Fibroblast of skin of abdomen (primary cell): ENCODE data around the gene REST.
"Not testable (repeated sequence)": the region's sequence is repeated elsewhere in the genome, so short reads cannot be mapped to it uniquely, and the experiment has no call there.

Source experiments
- DNase-seq: peaks from one replicate; pipeline ENCODE4 v3.0.0-alpha.2; 2013

The REST gene

DNA sequence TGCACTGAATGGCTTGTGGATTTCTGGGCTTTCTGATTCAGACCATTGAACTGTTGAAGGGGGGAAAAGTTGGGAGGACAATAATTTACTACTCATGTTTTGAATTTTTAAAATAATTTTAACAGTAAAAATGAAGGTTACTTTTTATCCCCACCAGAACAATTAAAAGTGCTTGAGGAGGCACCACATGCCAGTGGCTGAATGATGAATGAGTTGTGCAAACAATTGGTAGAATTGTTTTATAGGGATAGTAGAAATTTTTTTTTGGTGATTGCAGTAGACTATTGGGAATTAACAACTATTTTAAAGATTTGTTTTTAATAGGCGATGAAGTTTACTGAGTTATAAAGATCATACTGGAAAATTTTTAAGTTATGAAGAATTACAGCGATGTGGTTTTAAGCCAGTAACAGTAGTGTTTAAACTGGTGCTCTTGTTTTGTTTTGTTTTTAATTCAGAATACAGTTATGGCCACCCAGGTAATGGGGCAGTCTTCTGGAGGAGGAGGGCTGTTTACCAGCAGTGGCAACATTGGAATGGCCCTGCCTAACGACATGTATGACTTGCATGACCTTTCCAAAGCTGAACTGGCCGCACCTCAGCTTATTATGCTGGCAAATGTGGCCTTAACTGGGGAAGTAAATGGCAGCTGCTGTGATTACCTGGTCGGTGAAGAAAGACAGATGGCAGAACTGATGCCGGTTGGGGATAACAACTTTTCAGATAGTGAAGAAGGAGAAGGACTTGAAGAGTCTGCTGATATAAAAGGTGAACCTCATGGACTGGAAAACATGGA, 2.7 kb downstream of the REST start:
- DNase-seq, result peak; percentile 4

DNA sequence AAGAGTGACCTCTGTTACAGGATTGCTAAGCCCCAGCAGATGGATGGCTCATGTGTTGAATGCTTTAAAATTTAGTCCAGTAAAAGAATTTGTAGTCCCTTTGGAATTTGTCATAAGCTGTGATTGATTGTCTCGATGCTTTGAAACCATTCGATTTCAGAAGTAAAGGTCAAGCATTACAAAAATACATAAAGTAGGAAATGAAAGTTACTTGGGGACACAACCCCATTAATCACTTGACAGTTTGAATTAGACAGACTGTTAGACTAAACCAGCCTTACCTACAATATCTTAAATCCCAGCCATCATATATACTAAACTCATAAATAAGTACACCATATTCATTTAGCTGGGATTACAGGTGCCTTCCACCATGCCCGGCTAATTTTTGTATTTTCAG, 6.6 kb downstream of the REST start:
- no peak for DNase-seq

DNA sequence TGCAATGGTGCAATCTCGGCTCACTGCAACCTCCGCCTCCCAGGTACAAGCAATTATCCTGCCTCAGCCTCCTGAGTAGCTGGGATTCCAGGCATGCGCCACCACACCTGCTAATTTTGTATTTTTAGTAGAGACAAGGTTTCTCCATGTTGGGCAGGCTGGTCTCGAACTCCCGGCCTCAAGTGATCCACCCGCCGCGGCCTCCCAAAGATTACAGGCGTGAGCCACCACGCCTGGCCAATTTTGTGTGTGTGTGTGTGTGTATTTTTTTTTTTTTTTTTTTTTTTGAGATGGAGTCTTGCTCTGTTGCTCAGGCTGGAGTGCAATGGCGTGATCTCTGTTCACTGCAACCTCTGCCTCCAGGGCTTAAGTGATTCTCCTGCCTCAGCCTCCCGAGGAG, 7.3 kb downstream of the REST start:
- DNase-seq, result not testable (repeated sequence)

DNA sequence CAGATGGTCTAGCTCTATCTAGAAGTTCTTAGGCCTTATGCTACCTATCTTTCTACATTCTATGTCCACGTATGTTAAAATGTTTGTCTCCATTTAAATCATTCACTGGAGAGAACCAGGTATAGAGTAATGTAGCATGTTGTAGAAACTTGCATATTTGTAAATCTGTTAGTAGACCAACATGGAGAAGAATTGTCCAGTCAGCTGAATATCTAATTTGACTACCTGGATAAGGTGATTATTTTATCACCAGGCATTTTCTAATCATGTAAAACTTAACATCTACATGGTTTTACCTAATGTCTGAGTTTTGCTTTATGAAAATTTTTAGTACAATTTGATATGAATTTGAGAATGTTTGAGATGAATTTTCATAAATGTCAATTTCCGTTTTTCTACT, 19.5 kb downstream of the REST start:
- DNase-seq, result no peak

DNA sequence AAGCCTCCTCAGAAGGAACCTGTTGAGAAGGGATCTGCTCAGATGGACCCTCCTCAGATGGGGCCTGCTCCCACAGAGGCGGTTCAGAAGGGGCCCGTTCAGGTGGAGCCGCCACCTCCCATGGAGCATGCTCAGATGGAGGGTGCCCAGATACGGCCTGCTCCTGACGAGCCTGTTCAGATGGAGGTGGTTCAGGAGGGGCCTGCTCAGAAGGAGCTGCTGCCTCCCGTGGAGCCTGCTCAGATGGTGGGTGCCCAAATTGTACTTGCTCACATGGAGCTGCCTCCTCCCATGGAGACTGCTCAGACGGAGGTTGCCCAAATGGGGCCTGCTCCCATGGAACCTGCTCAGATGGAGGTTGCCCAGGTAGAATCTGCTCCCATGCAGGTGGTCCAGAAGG, 22.9 kb downstream of the REST start:
- no peak for DNase-seq

DNA sequence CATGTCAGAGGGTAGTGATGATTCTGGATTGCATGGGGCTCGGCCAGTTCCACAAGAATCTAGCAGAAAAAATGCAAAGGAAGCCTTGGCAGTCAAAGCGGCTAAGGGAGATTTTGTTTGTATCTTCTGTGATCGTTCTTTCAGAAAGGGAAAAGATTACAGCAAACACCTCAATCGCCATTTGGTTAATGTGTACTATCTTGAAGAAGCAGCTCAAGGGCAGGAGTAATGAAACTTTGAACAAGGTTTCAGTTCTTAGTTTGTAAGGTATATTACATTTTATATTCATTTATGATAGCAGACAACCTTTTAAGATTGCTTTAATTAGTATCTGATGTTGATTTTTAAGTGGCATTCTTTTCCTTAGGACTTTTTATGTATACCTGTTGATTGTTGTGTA, 24.2 kb downstream of the REST start:
- DNase-seq, result no peak

DNA sequence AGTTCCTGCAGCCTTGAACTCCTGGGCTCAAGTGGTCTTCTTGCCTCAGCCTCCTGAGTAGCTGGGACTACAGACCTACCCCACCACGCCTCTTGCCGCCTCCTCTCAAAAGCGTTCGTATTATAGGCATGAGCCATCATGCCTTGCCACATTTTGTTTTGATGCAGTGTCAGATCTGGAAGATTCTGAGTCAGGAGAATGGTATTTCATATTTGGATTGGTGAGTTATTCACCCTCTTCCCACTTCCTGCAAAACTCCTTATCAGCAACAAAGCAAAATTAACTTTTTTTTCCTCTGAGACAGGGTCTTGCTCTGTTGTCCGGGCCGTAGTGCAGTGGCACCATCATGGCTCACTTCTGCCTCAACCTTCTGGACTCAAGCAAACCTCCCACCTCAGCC, 29.6 kb downstream of the REST start:
- DNase-seq, result peak; percentile 84

DNA sequence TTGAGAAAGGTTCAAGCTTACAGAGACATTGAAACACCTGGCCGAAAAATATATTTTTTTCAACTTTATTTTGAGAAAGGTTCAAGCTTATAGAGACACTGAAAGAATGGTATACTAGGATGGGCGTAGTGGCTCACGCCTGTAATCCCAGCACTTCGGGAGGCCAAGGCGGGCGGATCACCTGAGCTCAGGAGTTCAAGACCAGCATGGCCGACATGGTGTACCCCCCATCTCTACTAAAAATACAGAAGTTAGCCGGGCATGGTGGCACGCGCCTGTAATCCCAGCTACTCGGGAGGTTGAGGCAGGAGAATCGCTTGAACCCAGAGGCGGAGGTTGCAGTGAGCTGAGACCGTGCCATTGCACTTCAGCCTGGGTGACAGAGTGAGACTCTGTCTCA, 32.1 kb downstream of the REST start:
- not testable (repeated sequence) for DNase-seq

DNA sequence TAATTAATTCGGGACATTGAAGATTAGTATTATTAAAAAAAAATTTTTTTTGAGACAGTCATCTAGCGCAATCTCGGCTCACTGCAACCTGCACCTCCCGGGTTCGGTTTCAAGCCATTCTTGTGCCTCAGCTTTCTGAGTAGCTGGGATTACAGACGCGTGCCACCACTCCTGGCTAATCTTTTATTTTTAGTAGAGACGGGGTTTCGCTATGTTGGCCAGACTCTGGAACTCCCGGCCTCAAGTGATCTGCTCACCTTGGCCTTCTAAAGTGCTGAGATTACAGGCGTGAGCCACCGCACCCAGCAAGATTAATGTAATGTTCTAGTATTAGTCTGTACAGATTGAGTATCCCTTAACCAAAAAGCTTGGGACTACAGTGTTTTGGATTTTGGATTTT, 32.7 kb downstream of the REST start:
- no peak for DNase-seq

DNA sequence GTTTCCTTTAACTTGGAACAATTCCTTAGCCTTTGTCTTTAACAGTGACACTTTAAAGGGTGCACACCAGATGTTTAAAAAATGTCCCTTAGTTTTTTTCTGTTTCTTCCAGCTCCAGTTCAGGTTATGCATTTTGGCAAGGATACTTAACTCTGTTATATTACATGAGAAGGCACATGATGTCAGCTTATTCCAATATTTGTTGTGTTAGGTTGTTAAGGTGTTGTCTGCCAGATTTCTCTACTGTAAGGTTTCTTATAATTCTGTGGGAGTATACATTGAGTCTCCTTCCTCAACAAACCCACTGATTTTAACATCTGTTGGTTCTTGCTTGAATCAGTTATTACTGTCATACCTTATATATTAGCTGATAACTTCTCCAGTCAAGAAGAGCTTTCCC, 33.3 kb downstream of the REST start:
- no peak for DNase-seq

DNA sequence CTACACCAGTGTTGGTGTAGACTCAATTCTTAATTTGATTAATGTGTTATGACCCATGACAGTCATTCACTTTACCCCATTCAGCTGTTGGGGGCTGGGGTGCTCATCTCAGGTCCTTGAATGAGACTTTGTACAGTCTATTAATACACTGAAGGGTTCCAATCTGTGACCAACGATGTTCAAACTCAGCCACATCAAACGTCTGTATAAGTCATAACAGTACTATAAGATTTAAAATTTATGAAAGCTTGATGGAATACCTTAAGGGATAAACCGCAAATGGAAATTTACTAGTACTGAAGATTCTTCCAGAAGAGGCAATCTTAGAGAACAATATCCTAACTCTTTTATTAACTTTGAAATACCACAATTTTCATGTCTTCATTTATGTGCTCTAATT, 33.7 kb downstream of the REST start:
- no peak for DNase-seq

DNA sequence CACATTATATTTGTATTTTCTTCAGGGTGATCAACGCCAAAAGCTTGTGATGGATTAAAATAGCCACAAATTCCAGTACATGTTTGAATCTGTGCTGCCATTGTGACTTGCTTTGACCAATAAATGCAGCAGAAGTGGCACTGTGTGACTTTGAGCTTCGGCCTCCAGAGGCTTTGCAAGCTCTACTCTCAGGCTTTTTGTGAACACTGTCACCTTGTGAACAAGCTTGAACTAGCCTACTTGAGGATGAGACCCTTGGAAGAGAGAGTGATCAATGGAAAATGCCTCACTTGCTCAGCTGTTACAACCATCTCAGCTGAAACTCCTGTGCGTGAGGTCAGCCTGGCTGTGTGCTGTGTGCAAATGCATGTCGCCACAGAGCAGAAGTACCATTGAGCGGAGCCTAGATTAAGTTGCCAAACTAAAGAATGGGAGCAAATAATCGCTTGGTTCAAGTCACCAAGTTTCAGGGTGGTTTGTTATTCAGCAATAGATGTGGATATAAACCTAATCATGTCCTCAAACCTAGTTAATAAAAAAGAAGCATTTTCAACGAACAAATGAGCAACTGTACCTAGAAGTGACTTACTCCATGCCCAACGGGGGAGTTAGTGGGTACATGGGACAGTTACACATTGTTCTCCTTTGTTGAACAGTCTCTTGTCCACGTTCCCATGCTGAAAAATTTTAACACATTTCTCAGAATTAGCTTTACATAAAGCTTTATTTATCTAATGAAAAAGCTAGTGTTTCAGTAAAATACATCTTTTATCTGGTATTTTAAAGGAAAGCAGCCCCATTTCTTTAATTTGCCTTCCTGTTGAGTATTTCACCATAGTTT, 46.2 kb downstream of the REST start:
- DNase-seq, result no peak

DNA sequence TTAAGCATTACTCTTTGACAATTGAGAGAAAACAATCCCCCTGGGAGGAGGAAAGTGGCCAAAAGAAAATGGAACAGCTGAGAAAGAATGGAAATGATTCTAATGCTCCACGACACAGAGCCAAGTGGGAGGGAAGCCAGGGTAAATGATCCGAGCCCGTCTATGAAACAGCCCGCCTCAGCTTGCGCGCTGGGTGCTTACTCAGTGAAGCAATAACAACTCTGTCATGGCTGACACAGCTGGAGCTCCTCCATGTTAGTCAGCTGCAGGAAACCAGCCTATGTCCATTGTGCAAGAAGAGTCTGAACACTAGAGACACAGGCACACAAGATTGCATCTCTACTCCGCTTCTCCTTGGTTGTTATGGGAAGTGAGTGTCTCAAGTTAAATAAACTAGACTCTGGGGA, 50.4 kb downstream of the REST start:
- DNase-seq, result peak; percentile 90

DNA sequence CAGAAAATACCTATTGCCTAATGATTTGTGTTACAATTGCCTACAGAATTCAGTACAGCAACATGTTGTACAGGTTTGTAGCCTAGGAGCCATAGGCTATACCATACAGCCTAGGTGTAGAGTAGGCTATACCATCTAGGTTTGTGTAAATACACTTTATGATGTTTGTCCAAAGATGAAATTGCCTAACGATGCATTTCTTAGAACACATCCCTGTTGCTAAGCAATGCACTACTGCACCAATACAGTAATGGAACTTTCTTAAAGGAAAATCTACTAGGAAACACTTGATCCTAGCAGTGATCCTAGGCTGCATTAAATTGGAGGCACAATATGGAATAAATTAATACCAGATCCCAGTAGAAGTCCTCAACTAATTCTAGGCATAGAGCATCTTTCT, 51.4 kb downstream of the REST start:
- DNase-seq, result no peak

DNA sequence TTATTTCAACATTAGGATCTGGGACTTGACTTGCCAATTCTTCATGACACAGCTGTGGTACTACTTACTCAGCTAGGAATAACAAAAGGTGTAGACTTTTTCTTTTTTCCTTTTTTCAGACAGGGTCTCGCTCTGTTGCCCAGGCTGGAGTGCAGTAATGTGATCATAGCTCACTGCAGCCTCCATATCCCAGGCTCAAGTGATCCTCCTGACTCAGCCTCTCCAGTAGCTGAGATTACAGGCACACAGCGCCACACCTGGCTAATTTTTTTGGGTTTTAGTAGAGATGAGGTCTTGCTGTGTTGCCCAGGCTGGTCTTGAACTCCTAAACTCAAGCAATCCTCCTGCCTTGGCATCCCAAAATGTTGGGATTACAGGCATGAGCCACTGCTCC, 53.4 kb downstream of the REST start:
- no peak for DNase-seq

DNA sequence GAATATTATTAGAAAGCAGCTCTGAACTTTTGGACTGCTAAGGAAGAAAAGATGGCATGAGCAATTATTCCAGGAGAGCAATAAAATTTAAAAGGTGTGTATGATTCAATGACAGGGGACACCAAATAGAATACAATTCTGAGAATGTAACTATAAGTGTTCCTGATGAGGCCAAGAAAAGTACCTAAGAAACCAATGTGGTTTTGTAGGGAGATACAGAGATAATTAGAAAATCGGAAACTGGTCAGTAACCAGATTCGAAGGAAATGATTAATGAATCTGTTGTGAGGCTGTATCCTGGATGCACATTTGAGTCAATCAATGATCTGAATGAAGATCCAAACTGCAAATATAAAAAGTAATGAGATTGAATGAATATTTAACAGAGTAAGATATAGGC, 63.7 kb downstream of the REST start:
- DNase-seq, result no peak

DNA sequence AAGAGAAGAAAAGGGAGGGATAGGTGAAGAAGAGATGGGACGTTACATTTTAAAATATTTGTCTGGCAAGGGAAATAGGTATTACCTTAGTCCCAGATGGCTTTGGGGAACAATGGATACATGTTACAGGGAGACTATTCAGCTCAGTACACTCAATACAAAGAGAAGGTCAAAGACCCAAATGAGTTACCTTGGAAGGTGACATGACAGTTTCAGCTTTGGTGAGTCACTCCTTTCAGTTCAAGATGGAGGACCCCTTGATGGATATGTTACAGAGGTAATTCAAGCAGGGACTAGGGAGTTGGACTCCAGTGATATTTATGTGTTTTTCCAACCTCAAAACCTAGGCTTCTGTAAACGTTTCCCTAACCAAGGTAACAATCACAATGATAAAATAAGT, 64.7 kb downstream of the REST start:
- no peak for DNase-seq

DNA sequence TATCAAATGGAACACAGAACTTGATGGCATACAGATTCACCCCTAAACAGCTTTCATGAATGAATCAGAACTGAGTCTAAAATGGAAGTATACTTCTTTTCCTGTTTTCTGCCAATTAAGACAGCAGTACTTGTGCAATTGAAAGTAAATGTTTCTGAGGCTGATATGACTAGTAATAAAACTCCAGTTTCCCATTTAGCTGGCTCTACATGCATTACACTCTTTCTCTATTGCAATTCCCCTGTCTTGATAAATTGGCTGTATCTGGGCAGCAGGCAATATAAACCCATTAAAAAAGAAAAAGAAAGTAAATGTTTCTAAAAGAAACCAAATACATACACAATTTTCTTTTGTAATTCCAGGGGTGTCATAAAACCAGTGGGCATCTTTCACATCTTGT, 65.1 kb downstream of the REST start:
- no peak for DNase-seq

DNA sequence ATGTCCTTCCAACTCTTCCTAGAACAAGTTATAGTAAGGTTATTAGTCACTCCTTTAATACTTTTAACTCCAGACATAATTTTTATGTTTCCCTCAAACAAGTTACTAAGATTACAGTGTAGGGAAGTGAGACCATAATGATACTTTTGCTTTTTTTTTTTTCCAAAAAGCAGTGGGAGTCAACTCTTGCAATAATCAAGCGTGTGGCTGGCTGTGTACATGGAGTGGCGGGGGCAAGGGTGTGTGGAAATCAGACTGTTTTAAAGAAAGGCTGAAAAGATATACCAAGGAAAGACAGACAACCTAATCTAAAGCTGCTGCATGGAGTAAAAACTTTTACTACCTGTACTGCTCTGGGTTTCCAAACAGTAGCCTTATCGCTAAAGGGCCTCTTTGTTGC, 65.6 kb downstream of the REST start:
- no peak for DNase-seq

DNA sequence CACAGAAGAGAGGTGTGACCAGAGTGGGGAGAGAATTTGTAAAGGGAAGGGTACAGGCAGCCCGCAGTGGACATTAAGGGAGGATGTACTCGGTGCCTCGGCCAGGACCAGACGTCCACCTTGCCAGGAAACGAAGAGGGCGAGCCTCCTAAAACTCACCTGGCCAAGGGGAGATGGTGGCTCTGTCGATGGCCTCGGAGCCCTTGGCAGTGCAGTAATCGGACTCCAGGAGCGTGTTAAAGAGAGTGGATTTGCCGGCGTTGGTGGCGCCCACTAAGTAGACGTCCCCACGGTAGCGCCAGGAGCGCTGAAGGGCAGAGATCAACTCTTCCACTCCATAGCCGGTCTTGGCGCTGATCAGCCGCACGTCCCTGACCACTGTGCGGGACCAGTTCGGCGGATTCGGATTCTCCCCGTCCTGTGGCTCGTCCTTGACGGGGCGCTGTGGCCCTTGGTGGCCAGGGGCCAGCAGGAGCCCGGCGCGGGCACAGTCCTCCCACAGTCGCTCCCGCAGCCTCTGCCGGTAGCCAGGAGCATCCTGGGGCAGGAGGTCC, 68.7 kb downstream of the REST start:
- no peak for DNase-seq

DNA sequence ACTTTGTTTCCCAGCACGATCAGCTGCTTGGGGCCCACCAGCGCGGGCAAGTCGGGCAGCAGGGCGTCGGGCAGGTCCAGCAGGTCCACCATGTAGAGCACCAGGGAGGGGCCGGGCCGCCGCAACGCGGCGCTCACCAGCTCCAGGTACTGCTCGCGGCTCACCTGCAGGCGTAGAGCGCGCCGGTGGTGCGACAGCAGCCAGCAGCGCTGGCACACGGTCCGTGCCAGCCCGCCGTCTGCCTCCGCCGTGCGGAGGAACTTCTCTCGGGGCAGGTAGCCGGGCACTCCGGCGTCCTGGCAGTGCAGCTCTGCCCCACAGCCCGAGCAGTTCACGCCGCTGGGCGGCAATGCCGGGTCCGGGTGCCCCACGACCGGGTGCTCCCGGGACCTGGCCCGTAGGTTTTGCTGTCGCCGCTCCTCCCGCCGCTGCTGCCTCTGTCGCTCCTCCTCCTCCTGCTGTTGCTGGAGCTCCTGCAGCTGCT, 69.2 kb downstream of the REST start:
- DNase-seq, result no peak

DNA sequence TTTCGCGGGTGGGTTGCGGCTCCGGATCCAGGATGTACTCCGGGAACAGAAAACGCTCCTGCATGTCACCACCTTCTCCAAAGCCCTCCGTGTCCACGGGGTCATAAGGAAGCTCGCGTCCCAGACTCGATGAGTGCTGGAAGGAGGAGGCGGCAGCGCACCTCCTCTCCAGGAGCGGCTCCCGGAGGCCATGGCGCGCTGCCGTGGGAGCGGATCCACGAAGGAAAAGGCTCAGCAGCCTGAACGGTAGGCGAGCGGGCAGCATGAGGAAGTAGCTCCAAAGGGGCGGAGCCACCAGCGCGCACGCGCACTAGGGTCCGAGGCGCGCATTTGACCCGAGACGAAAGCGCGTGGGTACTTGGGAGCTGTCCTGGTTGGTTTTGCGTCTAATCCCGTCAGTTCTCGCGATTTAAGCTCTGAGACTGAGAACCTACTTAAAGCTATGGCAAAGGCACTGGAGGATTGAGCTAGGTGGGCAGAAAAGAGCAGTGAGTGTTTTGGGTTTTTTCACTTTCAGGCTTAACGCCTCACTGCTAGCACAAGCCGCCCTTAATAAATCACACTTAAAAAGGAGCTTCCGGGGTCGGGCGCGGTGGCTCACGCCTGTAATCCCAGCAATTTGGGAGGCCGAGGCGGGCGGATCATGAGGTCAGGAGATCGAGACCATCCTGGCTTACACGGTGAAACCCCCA, 69.8 kb downstream of the REST start, which contains the start of gene NOA1:
Gene NOA1, minus strand, starts transcription at position 286 of the 692 bp plus-strand sequence. Its CDS starts 21 bp downstream, at position 265.
- peak; percentile 99 for DNase-seq

DNA sequence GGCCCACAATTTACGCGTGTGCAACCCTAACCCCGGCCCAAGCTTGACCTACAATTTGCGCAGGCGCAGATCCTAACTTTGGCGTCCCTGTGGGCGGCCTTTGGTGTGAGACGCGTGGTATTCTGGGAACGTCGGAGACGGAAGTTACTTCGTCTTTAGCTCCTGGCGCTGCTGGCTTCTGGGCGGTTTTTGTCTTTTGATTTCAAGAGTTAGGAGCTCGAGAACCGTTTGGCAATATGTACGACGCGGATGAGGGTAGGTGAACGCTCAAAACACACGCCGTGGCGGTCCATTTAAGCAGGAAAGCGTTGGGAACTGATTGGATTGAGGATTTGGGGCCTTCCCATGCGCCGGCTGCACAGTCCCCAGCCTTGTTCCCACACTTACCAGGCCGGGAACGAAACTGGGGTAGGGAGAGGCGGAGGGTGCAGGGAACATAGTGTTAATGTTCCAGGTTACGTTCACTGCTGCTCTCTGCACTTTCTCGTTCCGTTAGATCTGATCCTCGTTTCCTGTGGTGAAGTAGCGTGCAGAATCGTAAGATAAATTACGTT, 71.1 kb downstream of the REST start, which contains the start of gene POLR2B:
Gene POLR2B, plus strand, starts transcription at position 147 of the 554 bp plus-strand sequence. Its CDS starts 90 bp downstream, at position 237.
- DNase-seq, result peak; percentile 93
